ENCODE results near the gene CYP4X1.
"Not testable (repeated sequence)": the region's sequence is repeated elsewhere in the genome, so short reads cannot be mapped to it uniquely, and the experiment has no call there.

DNA sequence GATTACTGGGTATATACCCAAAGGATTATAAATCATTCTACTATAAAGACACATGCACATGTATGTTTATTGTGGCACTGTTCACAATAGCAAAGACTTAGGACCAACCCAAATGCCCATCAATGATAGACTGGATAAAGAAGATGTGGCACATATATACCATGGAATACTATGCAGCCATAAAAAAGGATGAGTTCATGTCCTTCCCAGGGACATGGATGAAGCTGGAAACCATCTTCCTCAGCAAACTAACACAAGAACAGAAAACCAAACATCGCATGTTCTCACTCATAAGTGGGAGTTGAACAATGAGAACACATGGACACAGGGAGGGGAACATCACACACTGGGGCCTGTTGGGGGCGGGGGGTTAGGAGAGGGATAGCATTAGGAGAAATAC is 32.9 kb upstream of the CYP4X1 start:
- TF ChIP-seq, protein P1, sequence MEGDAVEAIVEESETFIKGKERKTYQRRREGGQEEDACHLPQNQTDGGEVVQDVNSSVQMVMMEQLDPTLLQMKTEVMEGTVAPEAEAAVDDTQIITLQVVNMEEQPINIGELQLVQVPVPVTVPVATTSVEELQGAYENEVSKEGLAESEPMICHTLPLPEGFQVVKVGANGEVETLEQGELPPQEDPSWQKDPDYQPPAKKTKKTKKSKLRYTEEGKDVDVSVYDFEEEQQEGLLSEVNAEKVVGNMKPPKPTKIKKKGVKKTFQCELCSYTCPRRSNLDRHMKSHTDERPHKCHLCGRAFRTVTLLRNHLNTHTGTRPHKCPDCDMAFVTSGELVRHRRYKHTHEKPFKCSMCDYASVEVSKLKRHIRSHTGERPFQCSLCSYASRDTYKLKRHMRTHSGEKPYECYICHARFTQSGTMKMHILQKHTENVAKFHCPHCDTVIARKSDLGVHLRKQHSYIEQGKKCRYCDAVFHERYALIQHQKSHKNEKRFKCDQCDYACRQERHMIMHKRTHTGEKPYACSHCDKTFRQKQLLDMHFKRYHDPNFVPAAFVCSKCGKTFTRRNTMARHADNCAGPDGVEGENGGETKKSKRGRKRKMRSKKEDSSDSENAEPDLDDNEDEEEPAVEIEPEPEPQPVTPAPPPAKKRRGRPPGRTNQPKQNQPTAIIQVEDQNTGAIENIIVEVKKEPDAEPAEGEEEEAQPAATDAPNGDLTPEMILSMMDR (IDR thresholded peaks at IDR 0.05), result not testable (repeated sequence)
- TF ChIP-seq POLR2A (IDR thresholded peaks at IDR 0.05), result not testable (repeated sequence)
